Dermis blood vessel endothelial cell (primary cell): ENCODE results near the gene GM2A. TPM values are rescaled to one million over a fixed set of nuclear protein-coding genes. Genes with fewer than 3 reads are reported as not detected.
A peak's percentile ranks its signal among the peaks of the same experiment; 100 is the strongest.
"Not testable (repeated sequence)": the region's sequence is repeated elsewhere in the genome, so short reads cannot be mapped to it uniquely, and the experiment has no call there.

Experiments
- DNase-seq: peaks from one replicate; pipeline ENCODE4 v3.0.0; 2010
- total RNA-seq: library from RNA; depleted of rRNA; stranded (reverse); fragments of >200 nt; gene quantifications from 2 replicates; pipeline ENCODE4 v1.2.3, GENCODE V29; 2014

Gene GM2A
- total RNA-seq, 1 donor from 2014 or later: 15.5 TPM

- DNase-seq: no peak
Observed at GRCh38 chr5:151295138-151295537, 42.2 kb downstream of the GM2A start.

GRCh38 chr5:151295791-151296477 lies 42.9 kb downstream of the GM2A start:
- DNase-seq: no peak

- no peak for DNase-seq
Observed at GRCh38 chr5:151296478-151296830, 43.5 kb downstream of the GM2A start.

GRCh38 chr5:151296974-151297373 lies 44.0 kb downstream of the GM2A start:
- no peak for DNase-seq

GRCh38 chr5:151298063-151298855 lies 45.3 kb downstream of the GM2A start:
- peak; percentile 81 for DNase-seq

GRCh38 chr5:151303666-151304065 lies 50.7 kb downstream of the GM2A start, which contains the start of gene SLC36A3:
TSS of gene SLC36A3 (minus strand) at chr5:151303766. CDS start at chr5:151303354, 412 bp downstream.
- DNase-seq: no peak

- DNase-seq: not testable (repeated sequence)
Observed at GRCh38 chr5:151309266-151309665, 56.3 kb downstream of the GM2A start.

- DNase-seq: not testable (repeated sequence)
Observed at GRCh38 chr5:151309821-151310220, 56.8 kb downstream of the GM2A start.

- DNase-seq: no peak
Observed at GRCh38 chr5:151310932-151311331, 57.9 kb downstream of the GM2A start.

GRCh38 chr5:151312756-151313324 lies 59.9 kb downstream of the GM2A start:
- no peak for DNase-seq

GRCh38 chr5:151313357-151313756 lies 60.4 kb downstream of the GM2A start:
- DNase-seq: no peak

- DNase-seq: peak; percentile 79
Observed at GRCh38 chr5:151315998-151316597, 63.1 kb downstream of the GM2A start.

- DNase-seq: no peak
Observed at GRCh38 chr5:151317871-151318270, 64.9 kb downstream of the GM2A start.

GRCh38 chr5:151318850-151319732 lies 66.1 kb downstream of the GM2A start:
- peak; percentile 17 for DNase-seq

Other genes starting within 250 kb of the GM2A start
- 16.8 and 22.8 TPM in 2 replicates for gene GPX3, start 232.6 kb upstream of the GM2A start, total RNA-seq
- gene TNIP1, start 172.2 kb upstream of the GM2A start, total RNA-seq: 104 and 148 TPM in 2 replicates
- gene ANXA6, start 95.4 kb upstream of the GM2A start, total RNA-seq: 144 and 211 TPM in 2 replicates
- 5.4 and 5.6 TPM in 2 replicates for gene CCDC69, start 29.1 kb upstream of the GM2A start, total RNA-seq
- not detected in 2 replicates for gene SLC36A3, start 50.6 kb downstream of the GM2A start, total RNA-seq
- gene SLC36A2, start 94.4 kb downstream of the GM2A start, total RNA-seq: not detected in 2 replicates
- gene SLC36A1, start 194.4 kb downstream of the GM2A start, total RNA-seq: 2.7 and 3.6 TPM in 2 replicates